ENCODE results near the gene LALBA. TPM values are rescaled to one million over a fixed set of nuclear protein-coding genes. Genes with fewer than 3 reads are reported as not detected.
"Not testable (repeated sequence)": the region's sequence is repeated elsewhere in the genome, so short reads cannot be mapped to it uniquely, and the experiment has no call there.

The LALBA gene
- not detected in 2 replicates for total RNA-seq (2014; rRNA removed; shearing (Covaris generic))

DNA sequence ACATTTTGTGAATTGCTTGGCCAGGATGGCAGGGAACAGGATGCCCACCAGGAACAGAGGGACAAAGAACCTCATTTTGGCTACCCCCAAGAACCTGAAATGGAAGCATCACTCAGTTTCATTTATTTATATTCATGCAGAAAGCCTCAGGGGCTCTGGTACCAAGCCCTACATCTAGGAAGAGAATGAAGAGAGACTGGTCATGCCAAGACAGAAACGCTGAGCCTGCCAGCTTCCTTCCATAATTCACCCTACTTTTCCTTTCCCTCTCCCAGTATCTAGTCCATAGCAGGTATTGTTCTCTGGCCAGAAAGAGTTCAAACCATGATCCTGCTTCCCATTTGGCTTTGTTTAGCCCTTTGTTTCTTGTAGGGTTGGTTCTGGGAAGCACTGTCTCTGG is at the start of gene LALBA:
LALBA (minus strand) TSS at position 101 of the 400 bp plus-strand sequence; CDS start at position 75, 26 bp downstream.
- no peak for DNase-seq (ENCODE audit: low spot score)

DNA sequence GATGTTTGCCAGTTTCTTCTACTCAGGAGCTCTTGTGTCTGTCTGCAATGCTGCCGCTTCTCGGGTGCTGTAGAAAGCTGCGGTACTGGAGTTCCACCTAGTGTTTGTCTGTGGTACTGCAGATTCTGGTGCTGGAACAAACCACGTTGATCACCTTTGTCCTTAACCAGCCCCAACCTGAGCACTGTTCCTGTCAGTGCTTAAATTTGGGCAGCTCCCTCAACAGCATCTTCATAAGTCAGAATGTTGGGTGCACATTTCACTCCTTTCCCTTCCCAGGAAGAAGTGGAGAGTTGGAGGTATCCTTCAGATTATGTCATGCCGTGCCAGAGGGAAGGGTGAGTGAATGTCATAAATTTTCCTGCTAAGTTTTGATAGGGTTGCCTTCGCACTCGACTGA is 48.7 kb upstream of the LALBA start:
- peak; percentile 65 for DNase-seq (ENCODE audit: low spot score)

DNA sequence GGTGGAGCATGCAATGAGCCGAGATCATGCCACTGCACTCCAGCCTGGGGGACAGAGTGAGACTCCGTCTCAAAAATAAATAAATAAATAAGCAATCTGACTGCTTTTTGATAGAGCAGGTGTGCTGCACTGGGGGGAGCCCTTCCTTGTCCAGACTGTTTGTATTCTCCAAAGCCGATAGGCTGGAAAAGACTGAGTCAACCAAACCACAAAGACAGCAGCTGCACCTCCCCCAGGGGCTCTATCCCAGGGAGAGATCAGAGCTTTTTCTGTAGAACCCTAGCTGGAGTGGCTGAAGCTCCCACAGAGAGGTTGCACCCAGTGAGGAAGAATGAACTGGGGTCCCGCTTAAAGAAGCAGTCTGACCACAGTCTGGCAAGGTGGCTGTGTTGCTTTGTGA is 45.8 kb upstream of the LALBA start:
- DNase-seq (ENCODE audit: low spot score), result peak; percentile 17

DNA sequence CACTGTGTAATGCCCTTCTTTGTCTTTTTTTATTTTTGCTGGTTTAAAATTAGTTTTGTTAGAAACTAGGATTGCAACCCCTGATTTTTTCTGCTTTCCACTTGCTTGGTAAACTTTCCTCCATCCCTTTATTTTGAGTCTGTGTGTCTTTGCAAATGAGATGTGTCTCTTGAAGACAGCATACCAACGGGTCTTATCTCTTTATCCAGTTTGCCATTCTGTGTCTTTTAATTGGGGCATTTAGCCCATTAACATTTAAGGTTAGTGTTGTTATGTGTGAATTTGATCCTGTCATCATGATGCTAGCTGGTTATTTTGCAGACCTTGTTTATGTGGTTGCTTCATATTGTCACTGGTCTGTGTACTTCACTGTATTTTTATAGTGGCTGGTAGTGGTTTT is 43.5 kb upstream of the LALBA start:
- no peak for DNase-seq (ENCODE audit: low spot score)

DNA sequence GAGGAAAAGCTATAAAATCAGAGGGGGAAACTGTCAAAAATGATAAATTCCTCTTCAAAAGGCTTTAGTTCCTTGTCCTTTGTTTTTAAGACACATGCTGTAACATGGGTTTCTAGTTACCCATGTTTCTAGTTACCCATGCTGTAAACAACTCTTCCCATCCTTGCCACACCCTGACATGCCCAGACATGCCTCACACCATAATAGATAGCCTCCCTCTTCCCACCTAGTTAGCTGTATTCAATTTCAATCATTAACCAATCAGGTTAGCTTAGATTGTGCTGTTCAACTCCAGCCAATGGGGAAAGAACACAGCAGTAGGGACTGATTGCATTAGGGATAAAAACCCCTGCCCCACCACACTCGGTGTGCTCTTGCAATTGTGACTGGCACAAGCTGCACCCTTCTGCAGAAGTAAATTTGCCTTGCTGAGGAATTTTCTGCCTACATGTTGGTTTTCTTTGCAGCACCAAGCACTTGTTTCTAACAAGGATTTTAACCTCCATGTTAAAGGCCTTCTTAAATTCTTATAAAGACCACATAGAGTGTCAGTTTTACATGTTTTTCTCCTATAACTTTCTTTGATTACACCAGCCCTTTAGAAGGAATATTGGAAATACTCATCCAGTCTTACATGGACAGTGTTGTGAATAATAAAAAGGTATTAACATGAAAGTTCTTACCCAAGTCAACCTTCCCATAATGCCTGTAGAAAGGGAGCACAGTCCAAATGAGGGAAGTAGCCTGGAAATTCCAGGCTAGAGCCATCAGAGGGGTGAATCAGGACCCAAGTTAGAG is 32.5 kb upstream of the LALBA start:
- DNase-seq (ENCODE audit: low spot score), result no peak

DNA sequence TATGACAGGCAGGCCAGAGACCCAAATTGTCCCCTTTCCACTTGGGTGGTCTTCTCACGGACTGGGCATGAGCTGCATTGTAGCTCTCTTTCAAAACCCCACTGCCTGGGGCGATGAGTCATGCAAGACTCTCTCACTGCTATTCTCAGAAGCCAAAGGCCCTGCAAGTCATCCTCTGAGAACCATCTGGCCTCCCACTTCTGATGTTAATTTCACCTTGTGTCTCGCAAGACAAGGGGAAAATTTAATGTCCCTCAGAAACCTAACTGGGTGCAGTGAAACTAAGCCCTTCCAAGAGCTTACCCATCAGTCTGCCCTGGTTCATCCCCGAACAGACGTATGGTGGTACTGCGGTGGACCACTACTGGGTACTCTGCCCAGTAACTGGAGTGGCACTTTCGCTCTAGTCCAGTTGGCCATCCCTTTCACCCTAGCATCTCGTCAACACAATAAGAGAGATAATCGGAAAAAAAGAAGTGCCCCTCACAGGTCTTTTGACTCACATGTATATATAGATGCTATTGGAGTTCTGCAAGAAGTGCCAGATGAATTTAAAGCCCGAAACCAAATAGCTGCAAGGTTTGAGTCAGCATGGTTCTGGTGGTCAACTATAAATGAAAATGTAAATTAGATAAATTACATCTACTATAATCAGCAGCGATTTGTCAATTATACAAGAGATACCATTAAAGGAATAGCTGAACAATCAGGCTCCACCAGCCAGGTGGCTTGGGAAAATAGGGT is 31.3 kb upstream of the LALBA start:
- no peak for DNase-seq (ENCODE audit: low spot score)

DNA sequence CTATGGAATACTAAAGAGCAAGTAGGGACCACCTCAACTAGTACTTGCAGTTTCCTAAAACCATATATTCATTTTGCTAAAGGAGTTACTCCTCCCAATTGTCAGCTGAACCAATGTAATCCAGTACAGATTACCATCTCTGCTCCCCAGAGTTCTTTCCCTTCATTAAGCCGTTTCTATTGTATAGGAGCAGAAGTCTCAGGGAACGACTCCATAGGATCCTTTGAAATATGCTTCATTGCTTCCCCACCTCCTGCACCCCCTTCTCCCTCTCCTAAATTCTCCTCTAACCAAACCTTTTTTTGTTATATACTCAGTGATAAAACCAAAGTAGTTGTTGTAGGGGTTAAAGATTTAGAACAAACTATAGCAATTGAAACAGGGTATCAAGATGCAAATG is 30.7 kb upstream of the LALBA start:
- no peak for DNase-seq (ENCODE audit: low spot score)

DNA sequence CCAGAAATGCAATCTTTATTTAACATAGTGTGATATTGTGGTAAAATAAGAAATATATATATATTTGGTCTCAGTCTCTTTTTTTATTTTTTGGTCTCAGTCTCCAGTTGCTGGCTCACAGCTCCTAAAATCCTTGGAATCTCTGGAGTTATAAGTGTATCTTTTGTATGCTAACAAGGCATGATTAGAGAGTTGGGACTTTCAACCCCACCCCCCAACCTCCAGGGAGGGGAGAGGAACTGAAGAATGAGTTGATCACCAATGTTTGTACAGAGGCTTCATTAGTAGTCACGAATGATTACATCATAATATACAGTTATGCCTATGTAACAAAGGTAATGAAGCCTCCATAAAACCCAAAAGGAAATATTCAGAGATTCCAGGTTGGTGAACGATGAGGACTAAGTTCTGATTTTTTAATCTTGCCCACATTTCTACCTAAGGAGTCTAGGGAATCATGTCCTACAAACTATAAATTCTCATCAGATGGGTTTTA is 22.8 kb upstream of the LALBA start:
- no peak for DNase-seq (ENCODE audit: low spot score)

DNA sequence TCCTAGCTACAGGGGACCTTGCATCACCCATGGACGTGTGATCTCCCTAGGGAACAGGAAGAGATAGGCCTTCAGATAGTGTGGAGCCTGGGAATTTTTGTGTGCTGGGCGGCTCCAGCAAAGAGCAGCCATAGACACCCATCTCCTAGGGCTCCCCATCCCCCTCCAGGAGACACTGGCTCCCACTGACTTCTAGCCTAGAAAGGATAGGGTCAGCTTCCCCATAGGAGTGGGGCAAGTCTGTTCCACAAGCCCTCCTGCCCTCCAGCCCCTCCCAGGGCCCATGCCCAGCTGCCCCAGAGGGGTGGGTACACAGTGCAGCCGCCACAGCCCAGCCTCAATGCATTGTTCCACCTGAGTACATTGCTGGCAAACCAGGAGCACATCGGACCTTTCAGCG is 16.5 kb upstream of the LALBA start:
- no peak for DNase-seq (ENCODE audit: low spot score)

DNA sequence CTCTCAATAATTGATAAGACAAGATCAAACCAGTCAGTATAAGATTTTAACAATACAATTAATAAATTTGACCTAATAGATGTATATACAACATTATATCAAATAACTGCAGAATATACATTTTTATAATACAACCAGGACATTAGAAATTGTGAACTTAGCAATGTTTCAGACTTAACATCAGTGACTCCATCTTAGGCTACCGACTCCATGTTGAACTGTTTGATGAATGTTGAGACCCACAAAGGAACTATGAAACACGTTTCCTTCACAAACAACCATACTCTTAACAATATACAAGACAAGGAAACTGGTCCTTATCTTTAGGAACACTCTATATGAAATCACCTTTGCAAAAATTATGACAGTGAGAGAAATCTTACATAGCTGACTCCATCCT is 13.9 kb upstream of the LALBA start:
- DNase-seq (ENCODE audit: low spot score), result no peak

DNA sequence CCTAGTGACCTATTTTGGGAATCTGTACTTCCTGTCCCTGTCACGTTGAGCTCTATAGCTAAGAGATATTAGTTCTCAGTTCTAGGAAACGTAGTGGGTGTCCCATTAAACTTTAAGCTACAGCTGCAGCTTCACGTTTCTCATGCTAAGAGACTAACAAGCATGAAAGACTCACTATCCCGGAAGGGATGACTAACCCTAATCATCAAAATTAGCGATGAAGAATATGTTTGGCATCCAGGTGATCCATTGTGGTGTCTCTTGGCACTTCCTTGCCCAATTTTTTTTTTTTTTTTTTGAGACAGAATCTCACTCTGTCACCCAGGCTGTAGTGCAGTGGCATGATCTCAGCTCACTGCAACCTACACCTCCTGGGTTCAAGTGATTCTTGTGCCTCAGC is 11.0 kb upstream of the LALBA start:
- peak; percentile 4 for DNase-seq (ENCODE audit: low spot score)

DNA sequence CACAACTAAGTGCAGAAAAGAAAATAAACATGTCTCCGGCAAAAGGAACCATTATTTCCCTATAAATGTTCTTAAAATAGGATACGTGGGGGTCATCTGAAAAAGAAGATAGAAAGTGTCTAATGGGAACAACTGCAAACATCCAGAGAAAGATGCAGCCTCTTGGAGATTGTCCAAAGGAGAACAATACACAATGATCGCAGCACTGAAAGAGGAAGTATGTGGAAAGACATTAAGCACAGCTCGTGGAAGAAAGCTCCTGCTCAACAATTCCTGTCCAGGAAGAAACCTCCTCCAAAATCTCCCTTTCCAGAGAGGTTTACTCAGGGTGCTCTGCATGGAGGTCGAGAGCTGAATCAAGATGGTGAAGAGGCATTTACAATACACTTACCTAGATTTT is 2.5 kb upstream of the LALBA start:
- no peak for DNase-seq (ENCODE audit: low spot score)

DNA sequence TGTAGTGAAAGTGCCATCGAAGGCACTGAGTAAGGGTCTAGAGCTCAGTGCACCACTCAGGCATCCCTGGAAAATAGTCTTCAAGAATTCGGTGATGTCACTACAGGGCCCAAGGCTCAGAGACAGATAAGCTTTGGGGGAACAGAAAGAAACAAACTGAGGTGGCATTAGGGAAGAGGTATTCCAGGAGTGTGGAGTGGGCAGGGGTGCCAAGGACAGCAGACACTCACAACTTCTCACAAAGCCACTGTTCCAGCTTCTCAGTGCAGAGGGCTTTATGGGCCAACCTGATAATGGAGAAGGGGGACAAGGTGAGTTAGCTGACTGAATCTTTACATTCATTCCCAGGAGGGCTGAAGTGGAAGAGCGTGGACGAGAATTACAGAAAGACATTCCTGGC is 2.1 kb downstream of the LALBA start:
- no peak for DNase-seq (ENCODE audit: low spot score)

DNA sequence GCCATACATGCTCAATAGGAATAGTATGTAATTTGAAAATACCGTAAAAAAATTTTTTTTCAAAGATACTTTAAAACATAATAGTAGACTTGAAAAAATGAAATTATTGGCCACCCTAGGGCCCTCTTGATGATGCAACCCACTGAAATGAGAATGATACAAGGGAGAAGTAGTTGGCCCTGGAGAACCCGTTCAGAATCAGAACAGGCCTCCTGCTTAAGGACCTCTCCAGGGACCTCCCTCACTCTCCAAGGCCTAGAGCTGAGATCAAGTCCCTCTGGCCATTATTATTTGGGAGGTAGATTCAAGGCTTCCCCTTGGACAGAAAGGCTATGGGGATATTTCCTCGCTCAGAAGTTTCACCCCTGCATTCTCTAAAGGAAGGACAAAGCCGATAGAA is 11.9 kb downstream of the LALBA start:
- DNase-seq (ENCODE audit: low spot score), result no peak

DNA sequence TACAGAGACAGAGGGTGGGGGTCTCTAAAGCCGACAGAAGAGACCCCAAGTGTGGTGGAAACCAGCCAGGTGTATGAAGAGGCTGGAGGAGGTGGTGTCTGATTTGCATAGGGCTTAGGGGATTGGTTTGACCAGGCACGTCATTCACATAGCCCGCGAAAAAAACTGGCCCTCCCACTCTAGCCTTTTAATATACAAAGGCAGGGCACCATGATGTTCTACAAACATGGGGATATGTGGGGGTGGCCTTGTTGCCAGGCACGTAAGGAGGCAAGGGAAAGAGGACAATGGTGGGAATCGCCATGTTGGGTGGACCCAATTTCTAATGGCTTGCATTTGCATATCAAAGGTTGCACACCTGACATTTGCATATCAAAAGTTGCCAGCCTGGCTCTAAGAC is 13.2 kb downstream of the LALBA start:
- no peak for DNase-seq (ENCODE audit: low spot score)

DNA sequence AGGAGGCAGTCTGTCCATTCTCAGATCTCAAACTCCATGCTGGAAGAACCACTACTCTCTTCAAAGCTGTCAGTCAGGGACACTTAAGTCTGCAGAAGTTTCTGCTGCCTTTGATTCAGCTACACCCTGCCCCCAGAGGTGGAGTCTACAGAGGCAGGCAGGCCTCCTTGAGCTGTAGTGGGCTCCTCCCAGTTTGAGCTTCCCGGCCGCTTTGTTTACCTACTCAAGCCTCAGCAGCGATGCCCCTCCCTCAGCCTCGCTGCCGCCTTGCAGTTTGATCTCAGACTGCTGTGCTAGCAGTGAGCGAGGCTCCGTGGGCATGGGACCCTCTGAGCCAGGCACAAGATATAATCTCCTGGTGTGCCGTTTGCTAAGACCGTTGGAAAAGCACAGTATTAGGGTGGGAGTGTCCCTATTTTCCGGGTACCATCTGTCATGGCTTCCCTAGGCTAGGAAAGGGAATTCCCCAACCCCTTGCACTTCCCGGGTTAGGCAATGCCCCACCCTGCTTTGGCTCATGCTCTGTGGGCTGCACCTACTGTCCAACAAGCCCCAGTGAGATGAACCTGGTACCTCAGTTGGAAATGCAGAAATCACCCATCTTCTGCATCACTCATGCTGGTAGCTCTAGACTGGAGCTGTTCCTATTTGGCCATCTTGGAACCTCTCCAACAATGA is 16.0 kb downstream of the LALBA start:
- DNase-seq (ENCODE audit: low spot score), result not testable (repeated sequence)

DNA sequence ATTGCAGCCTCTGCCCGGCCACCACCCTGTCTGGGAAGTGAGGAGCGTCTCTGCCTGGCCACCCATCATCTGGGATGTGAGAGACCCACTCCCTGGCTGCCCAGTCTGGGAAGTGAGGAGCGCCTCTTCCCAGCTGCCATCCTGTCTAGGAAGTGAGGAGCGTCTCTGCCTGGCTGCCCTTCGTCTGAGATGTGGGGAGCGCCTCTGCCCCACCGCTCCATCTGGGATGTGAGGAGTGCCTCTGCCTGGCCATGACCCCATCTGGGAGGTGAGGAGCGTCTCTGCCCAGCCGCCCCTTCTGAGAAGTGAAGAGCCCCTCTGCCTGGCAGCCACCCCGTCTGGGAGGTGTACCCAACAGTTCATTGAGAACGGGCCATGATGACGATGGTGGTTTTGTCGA is 18.2 kb downstream of the LALBA start:
- DNase-seq (ENCODE audit: low spot score), result not testable (repeated sequence)

DNA sequence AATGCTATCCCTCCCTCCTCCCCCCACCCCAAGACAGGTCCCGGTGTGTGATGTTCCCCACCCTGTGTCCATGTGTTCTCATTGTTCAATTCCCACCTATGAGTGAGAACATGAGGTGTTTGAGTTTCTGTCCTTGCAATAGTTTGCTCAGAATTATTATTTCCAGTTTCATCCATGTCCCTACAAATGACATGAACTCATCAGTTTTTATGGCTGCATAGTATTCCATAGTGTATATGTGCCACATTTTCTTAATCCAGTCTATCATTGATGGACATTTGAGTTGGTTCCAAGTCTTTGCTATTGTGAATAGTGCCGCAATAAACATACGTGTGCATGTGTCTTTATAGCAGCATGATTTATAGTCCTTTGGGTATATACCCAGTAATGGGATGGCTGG is 22.8 kb downstream of the LALBA start:
- not testable (repeated sequence) for DNase-seq (ENCODE audit: low spot score)

DNA sequence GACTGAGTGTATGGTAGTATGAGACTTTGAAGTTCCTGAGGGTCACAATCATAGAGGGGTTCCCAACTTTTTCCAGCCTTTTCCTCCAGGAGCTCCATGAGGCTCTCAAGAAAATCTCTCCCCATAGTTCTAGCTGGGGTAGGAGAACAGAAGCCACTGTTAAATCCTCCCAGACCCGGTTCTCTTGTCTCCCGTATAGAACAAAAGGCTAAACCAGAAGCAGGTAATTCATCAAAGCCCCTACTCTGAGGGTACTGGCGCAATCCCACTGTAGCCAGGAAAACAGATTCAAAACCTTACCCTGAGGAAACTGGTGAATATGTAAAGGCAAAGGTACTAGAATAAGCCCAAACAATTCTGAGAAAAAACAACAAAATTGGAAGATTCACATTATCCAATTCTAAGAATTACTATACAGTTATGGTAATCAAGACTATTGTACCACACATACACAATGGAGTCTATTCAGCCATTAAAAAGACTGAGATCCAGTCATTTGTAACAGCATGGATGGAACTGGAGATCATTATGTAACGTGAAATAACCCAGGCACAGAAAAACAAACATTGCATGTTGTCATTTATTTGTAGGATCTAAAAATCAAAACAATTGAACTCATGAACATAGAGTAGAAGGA is 23.9 kb downstream of the LALBA start:
- DNase-seq (ENCODE audit: low spot score), result no peak

DNA sequence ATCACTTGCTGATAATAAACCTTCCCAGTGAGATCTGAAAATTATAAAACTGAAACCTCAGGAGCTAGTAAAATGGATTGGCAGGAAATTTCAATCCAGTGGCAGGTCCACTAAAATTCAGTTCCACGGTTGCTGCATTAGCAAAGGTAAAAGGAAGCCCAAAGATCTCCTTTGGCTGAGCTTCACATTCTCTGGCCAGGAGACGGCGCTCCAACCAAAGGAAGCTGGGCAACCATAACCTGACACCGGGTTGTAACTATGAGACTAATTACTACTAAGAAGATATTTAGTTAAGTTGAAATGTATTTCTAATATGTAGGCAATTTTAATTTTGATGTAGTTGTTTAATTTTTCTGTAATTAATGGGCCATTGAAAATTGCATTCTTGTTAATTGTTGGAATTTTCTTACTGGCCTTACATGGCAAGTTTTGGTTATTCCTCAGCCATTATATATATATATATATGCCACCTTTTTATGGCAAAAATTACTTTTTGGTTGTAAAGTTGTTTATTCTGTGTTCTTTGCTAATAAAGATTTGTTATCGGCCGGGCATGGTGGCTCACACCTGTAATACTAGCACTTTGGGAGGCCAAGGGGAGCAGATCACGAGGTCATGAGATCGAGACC is 27.4 kb downstream of the LALBA start:
- DNase-seq (ENCODE audit: low spot score), result no peak

DNA sequence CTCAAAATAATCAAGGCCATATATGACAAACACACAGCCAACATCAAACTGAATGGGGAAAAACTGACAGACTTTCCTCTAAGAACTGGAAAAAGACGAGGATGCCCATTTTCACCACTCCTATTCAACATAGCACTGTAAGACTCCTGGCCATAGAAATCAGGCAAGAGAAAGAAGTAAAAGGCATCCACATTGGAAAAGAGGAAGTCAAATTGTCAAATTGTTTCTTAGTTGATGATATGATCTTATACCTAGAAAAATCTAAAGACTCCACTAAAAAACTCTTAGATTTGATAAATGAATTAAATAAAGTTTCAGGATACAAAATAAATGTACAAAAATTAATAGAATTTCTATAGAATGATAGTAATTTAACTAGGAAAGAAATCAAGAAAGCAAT is 33.2 kb downstream of the LALBA start:
- no peak for DNase-seq (ENCODE audit: low spot score)

DNA sequence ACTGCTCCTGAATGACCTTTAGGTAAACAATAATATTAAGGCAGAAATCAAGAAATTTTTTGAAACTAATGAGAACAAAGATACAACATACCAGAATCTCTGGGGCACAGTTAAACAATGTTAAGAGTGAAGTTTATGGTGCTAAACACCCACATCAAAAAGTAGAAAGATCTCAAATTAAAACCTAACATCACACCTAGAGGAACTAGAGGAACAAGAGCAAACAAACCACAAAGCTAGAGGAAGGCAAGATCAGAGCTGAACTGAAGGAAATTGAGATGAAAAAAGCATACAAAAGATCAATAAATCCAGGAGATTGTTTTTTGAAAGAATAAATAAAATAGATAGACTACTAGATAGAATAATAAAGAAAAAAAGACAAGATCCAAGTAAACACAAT is 37.2 kb downstream of the LALBA start:
- no peak for DNase-seq (ENCODE audit: low spot score)

Data from A172 (cell line).